Fibroblast of peridontal ligament (primary cell): ENCODE results near the gene AKT3.

Experiments
- DNase-seq: peaks from one replicate; pipeline ENCODE4 v3.0.0-alpha.2; 2010; ENCODE audit errors: extremely low read depth

AKT3 gene

GRCh38 chr1:243488459-243489157 is 361.4 kb downstream of the AKT3 start:
- DNase-seq: no peak

GRCh38 chr1:243487649-243488227 is 362.3 kb downstream of the AKT3 start:
- DNase-seq: no peak

GRCh38 chr1:243487036-243487648 is 362.9 kb downstream of the AKT3 start:
- no peak for DNase-seq

- DNase-seq: no peak
These were observed 366.1 kb downstream of the AKT3 start for GRCh38 chr1:243483952-243484351.

GRCh38 chr1:243483071-243483771 is 366.8 kb downstream of the AKT3 start:
- DNase-seq: no peak

GRCh38 chr1:243482141-243483022 is 367.7 kb downstream of the AKT3 start:
- DNase-seq: peak; percentile 45

GRCh38 chr1:243481101-243481500 is 368.9 kb downstream of the AKT3 start:
- DNase-seq: no peak

GRCh38 chr1:243477731-243478290 is 372.2 kb downstream of the AKT3 start:
- DNase-seq: peak; percentile 72

- peak; percentile 35 for DNase-seq
These were observed 374.1 kb downstream of the AKT3 start for GRCh38 chr1:243475966-243476365.

- no peak for DNase-seq
These were observed 375.1 kb downstream of the AKT3 start for GRCh38 chr1:243474906-243475305.

GRCh38 chr1:243474136-243474881 is 375.7 kb downstream of the AKT3 start:
- DNase-seq: no peak

GRCh38 chr1:243473227-243474135 is 376.6 kb downstream of the AKT3 start:
- DNase-seq: peak; percentile 64

GRCh38 chr1:243471754-243472745 is 378.0 kb downstream of the AKT3 start:
- DNase-seq: no peak

GRCh38 chr1:243471026-243471685 is 378.9 kb downstream of the AKT3 start:
- no peak for DNase-seq

GRCh38 chr1:243470502-243470901 is 379.5 kb downstream of the AKT3 start:
- DNase-seq: no peak

- DNase-seq: no peak
These were observed 380.5 kb downstream of the AKT3 start for GRCh38 chr1:243469497-243469896.

GRCh38 chr1:243465738-243466137 is 384.3 kb downstream of the AKT3 start:
- DNase-seq: no peak

GRCh38 chr1:243465081-243465480 is 385.0 kb downstream of the AKT3 start:
- DNase-seq: no peak
